ENCODE data around the gene GPSM1. TPM values are rescaled to one million over a fixed set of nuclear protein-coding genes. Genes with fewer than 3 reads are reported as not detected.

Gene GPSM1
- total RNA-seq, 1 donor from 2014 or later = 31.7 TPM

DNA sequence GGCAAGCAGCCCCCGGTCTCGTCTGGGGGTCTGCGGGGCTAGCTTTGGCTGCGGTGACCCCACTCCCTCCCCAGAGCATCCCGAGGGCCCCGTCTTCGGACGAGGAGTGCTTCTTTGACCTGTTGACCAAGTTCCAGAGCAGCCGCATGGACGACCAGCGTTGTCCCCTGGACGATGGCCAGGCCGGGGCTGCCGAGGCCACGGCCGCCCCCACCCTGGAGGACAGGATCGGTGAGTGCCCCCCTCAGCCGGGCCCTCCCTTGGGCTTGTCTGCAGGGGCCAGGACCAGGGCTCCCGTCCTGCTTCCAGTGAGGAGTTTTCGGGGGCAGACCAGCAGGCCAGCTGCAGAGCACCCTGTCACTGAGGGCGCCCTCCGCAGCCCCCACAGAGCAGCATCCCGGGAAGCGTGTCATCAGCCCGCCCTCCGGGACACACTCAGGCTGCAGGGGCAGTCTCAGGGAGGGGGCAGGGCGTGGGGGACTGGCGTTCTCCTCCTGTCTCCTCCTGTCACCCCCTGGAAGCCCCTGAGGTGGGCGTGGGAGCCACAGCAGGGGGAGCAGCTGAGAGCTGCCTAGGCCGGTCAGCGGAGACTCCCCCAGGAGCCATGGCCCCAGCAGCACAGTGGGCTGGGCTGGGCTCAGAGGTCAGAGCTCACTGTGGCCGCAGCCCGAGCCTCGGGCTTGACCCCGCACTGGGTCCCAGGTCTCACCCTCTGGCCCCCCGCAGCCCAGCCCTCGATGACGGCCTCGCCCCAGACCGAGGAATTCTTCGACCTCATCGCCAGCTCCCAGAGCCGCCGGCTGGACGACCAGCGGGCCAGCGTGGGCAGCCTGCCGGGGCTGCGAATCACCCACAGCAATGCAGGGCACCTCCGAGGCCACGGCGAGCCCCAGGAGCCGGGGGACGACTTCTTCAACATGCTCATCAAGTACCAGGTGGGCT lies 28.5 kb downstream of the GPSM1 start:
- no peaks in the 10 kb centered on the region for H3K36me3 Mint-ChIP-seq (ENCODE audit: low read depth, unreplicated experiment)
- peaks cover 6% of the 10 kb centered on the region for H3K27me3 Mint-ChIP-seq (ENCODE audit: unreplicated experiment)
- no peak for TF ChIP-seq CTCF (IDR thresholded peaks at IDR 0.05; ENCODE audit: unreplicated experiment)
- H3K9me3 Mint-ChIP-seq (ENCODE audit: unreplicated experiment) = no peaks in the 10 kb centered on the region
- H3K4me1 Mint-ChIP-seq (ENCODE audit: unreplicated experiment) = no peaks in the 10 kb centered on the region
- no peak for DNase-seq (ENCODE audit: low spot score)
- H3K27ac Mint-ChIP-seq (ENCODE audit: unreplicated experiment) = no peak overlapping the region
- no peak overlapping the region for H3K4me3 Mint-ChIP-seq (ENCODE audit: unreplicated experiment)

GRCh38 chr9:136357202-136357725 lies 29.9 kb downstream of the GPSM1 start:
- no peak overlapping the region for H3K27ac Mint-ChIP-seq (ENCODE audit: unreplicated experiment)
- H3K27me3 Mint-ChIP-seq (ENCODE audit: unreplicated experiment) = peaks cover 6% of the 10 kb centered on the region
- peaks cover under 1% of the 10 kb centered on the region for H3K36me3 Mint-ChIP-seq (ENCODE audit: low read depth, unreplicated experiment)
- TF ChIP-seq CTCF (IDR thresholded peaks at IDR 0.05; ENCODE audit: unreplicated experiment) = no peak
- DNase-seq (ENCODE audit: low spot score) = no peak
- H3K4me1 Mint-ChIP-seq (ENCODE audit: unreplicated experiment) = no peaks in the 10 kb centered on the region
- no peak overlapping the region for H3K4me3 Mint-ChIP-seq (ENCODE audit: unreplicated experiment)
- no peaks in the 10 kb centered on the region for H3K9me3 Mint-ChIP-seq (ENCODE audit: unreplicated experiment)

- Mint-ChIP-seq H3K27ac (ENCODE audit: unreplicated experiment) (no peak overlapping the region), H3K4me1 (ENCODE audit: unreplicated experiment) (no peaks in the 10 kb centered on the region), H3K4me3 (ENCODE audit: unreplicated experiment) (no peak overlapping the region), H3K36me3 (ENCODE audit: low read depth, unreplicated experiment) (peaks cover 6% of the 10 kb centered on the region), H3K27me3 (ENCODE audit: unreplicated experiment) (peaks cover 6% of the 10 kb centered on the region), H3K9me3 (ENCODE audit: unreplicated experiment) (no peaks in the 10 kb centered on the region)
- TF ChIP-seq CTCF (IDR thresholded peaks at IDR 0.05; ENCODE audit: unreplicated experiment) = no peak
- no peak for DNase-seq (ENCODE audit: low spot score)
Observed at GRCh38 chr9:136358016-136358415, 30.7 kb downstream of the GPSM1 start.

GRCh38 chr9:136358888-136359287 lies 31.5 kb downstream of the GPSM1 start:
- Mint-ChIP-seq H3K27ac (ENCODE audit: unreplicated experiment) (no peak overlapping the region), H3K27me3 (ENCODE audit: unreplicated experiment) (peaks cover 6% of the 10 kb centered on the region), H3K4me1 (ENCODE audit: unreplicated experiment) (no peaks in the 10 kb centered on the region), H3K36me3 (ENCODE audit: low read depth, unreplicated experiment) (peaks cover 6% of the 10 kb centered on the region), H3K4me3 (ENCODE audit: unreplicated experiment) (no peak overlapping the region), H3K9me3 (ENCODE audit: unreplicated experiment) (no peaks in the 10 kb centered on the region)
- no peak for DNase-seq (ENCODE audit: low spot score)
- no peak for TF ChIP-seq CTCF (IDR thresholded peaks at IDR 0.05; ENCODE audit: unreplicated experiment)
